Cardiac septum (tissue), 1 donor: ENCODE measurements around the gene CCKAR. TPM values are rescaled to one million over a fixed set of nuclear protein-coding genes. Genes with fewer than 3 reads are reported as not detected.

Experiments used
- DNase-seq: peaks from one replicate; pipeline ENCODE4 v3.0.0-alpha.2; 2020; ENCODE audit warnings: low spot score
- intact Hi-C: fragments of 100-400 bp; cut with DNase I; formaldehyde crosslinking; loops from one replicate; pipeline ENCODE4 v1.14.0; 2022
- total RNA-seq: library from RNA; stranded (reverse); fragmentation: NEBNext Ultra II Directional; extraction: Animal tissue kit (Norgen Biotek cat#: 25700); gene quantifications from one replicate; pipeline ENCODE4 v1.2.1, GENCODE V29; 2021
- donor health status: DM: no; HTN: no; CAD: no.

CCKAR gene
- total RNA-seq, 1 donor from 2014 or later = not detected

DNA sequence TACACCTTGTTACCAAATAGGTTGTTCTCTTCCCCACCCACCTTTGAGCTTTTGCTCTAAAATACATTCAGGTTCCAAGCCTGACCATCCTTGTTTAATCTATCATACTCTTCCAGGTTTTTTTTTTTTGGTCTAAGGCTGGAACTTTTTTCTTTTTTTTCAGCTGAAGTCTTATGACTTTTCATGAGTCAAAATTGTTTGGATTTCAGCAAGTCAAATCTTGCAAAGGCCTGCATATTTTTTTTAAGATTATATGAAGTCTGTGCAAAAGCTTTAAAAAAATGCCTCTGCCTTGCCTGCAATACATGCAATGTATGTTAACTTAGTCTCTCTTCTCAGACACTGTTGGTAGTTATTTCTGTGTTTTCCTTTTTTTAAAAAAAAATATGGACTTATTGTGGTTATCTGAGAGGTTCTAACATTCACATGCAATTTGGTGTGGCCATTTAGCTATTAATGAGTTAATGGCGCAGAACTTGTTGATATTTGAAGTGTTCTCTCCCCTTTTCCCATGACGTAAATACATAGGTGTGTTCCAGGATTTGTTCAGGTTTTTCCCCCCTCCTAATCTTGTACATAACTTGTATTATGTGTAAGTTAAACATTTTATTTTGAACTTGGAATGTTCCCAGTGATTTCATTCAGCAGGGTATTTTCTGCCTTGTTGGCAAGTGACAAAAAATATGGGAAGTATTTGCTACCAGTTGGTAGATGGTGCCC, 58.7 kb downstream of the CCKAR start:
- intact Hi-C loops = no loop called here
- no peak for DNase-seq

Other genes starting within 250 kb of the CCKAR start
- gene RBPJ, start 169.5 kb downstream of the CCKAR start, total RNA-seq = 38.2 TPM
- 8.9 TPM for gene TBC1D19, start 93.6 kb upstream of the CCKAR start, total RNA-seq